Suprapubic skin (tissue), 4 donors: Measurements from ENCODE around the gene VSX2.

Experiments
- EP300 ChIP-seq: sonication (generic); formaldehyde crosslinking; IDR thresholded peaks from one replicate; pipeline ENCODE4 v1.6.1; 2017; ENCODE audit warnings: antibody characterized with exemption
- POLR2A ChIP-seq, 2 donors: fragments of 450-650 bp; IDR thresholded peaks; one replicate each; pipeline ENCODE4 v1.6.1; 2017; ENCODE audit warnings: antibody characterized with exemption in 2 of 2, mild to moderate bottlenecking in 2 of 2, moderate library complexity in 2 of 2
- POLR2AphosphoS5 ChIP-seq, 3 donors: sonication (generic); formaldehyde crosslinking; IDR thresholded peaks; one replicate each; pipeline ENCODE4 v1.6.1; 2017; ENCODE audit warnings: antibody characterized with exemption in 3 of 3
- TF ChIP-seq, protein P1 (sequence below), 2 donors: fragments of 200-600 bp in 1 of 2; fragments of 450-650 bp in 1 of 2; sonication (generic) in 1 of 2; IDR thresholded peaks; one replicate each; pipeline ENCODE4 v1.5.1; 2016 to 2019; ENCODE audit warnings: antibody characterized with exemption in 2 of 2, mild to moderate bottlenecking in 1 of 2, moderate library complexity in 1 of 2

DNA sequence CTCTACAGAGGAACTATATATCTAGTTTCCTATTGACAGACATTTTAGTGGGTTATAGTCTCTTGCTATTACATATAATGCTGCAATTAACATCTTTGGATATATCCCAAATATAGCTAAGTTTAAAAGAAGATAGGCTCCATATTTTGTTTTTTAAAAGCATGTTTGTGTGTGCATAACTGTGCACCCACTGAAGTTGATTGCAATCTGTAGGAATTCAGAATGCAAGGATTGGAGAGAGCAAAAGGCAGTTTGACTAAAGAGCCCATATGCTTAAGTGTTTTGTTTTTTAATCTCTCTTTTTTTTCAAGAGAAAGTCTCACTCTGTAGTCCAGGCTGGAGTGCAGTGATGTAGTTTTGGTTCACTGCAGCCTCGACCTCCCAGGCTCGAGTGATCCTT is 72.9 kb downstream of the VSX2 start:
- TF ChIP-seq, protein P1, sequence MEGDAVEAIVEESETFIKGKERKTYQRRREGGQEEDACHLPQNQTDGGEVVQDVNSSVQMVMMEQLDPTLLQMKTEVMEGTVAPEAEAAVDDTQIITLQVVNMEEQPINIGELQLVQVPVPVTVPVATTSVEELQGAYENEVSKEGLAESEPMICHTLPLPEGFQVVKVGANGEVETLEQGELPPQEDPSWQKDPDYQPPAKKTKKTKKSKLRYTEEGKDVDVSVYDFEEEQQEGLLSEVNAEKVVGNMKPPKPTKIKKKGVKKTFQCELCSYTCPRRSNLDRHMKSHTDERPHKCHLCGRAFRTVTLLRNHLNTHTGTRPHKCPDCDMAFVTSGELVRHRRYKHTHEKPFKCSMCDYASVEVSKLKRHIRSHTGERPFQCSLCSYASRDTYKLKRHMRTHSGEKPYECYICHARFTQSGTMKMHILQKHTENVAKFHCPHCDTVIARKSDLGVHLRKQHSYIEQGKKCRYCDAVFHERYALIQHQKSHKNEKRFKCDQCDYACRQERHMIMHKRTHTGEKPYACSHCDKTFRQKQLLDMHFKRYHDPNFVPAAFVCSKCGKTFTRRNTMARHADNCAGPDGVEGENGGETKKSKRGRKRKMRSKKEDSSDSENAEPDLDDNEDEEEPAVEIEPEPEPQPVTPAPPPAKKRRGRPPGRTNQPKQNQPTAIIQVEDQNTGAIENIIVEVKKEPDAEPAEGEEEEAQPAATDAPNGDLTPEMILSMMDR (IDR thresholded peaks at IDR 0.05), result no peak
- TF ChIP-seq EP300 (no peak), POLR2AphosphoS5 (IDR thresholded peaks at IDR 0.05) (no peak), POLR2A (IDR thresholded peaks at IDR 0.05) (no peak)
